ENCODE measurements around the gene TRAPPC2L. TPM values are rescaled to one million over a fixed set of nuclear protein-coding genes. Genes with fewer than 3 reads are reported as not detected.

TRAPPC2L gene
- total and polyA plus RNA-seq, 2 experiments from 2014 or later, result 59.3 to 167 TPM

DNA sequence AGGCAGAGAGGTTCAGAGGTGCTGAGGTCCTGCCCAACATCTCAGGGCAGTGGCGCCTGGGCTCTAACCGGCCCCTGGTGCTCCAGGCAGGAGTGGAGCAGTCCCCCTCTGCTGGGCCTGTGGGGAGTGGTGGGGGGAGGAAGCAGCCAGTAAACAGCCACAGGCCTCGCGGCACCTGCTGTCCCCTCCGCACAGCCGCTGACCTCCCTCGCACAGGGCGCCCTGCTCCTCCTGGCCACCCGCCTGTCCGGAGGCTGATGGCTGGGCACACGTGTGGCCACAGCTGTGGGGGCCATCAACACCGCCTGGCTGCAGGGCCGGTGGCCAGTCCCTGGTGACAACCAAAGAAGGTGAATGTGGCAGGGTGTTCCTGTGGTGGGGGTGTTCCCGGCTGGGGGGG is 46.3 kb downstream of the TRAPPC2L start (continued):
- TF ChIP-seq ZNF114 (CRISPR knock-in tag; IDR thresholded peaks at IDR 0.05) (no peak), EZH2 (IDR thresholded peaks at IDR 0.05; ENCODE audit: low read depth, unreplicated experiment) (no peak)

DNA sequence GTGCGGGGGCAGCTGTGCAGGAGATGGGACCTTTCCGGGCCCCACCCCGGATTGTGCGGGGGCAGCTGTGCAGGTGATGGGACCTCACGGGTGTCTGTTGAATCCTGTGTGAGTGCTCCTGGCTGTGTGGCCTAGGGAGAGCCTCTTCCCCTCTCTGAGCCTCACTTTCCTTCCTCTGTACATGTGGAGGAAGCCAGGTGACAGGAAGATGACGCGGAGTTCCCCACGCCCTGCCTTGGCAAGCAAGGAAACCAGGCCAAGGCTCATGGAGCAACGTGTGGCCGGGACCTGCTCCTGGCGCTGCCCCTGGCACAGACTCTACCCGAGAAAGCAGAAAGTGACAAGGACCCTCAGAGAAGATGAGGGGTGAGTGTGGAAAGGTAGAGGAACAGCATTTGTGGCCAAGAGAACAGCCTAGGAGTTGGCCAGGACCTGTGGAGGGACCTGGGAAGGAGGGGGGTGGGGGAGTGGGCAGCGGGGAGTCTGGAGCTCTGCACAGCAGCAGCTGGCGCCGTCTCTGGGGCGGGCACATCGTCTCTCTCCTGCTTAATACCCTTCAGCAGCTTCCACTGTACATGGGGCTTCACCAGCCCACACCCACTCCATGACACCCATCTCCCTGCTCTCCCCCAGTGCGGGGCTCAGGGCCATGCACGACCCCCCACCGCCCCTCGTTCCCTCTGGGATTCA is 47.9 kb downstream of the TRAPPC2L start:
- H3K4me2 ChIP-seq, result peak overlapping the region; percentile 73
- TF ChIP-seq, protein P1, sequence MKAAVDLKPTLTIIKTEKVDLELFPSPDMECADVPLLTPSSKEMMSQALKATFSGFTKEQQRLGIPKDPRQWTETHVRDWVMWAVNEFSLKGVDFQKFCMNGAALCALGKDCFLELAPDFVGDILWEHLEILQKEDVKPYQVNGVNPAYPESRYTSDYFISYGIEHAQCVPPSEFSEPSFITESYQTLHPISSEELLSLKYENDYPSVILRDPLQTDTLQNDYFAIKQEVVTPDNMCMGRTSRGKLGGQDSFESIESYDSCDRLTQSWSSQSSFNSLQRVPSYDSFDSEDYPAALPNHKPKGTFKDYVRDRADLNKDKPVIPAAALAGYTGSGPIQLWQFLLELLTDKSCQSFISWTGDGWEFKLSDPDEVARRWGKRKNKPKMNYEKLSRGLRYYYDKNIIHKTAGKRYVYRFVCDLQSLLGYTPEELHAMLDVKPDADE (IDR thresholded peaks at IDR 0.05), result no peak
- TF ChIP-seq, protein P2, sequence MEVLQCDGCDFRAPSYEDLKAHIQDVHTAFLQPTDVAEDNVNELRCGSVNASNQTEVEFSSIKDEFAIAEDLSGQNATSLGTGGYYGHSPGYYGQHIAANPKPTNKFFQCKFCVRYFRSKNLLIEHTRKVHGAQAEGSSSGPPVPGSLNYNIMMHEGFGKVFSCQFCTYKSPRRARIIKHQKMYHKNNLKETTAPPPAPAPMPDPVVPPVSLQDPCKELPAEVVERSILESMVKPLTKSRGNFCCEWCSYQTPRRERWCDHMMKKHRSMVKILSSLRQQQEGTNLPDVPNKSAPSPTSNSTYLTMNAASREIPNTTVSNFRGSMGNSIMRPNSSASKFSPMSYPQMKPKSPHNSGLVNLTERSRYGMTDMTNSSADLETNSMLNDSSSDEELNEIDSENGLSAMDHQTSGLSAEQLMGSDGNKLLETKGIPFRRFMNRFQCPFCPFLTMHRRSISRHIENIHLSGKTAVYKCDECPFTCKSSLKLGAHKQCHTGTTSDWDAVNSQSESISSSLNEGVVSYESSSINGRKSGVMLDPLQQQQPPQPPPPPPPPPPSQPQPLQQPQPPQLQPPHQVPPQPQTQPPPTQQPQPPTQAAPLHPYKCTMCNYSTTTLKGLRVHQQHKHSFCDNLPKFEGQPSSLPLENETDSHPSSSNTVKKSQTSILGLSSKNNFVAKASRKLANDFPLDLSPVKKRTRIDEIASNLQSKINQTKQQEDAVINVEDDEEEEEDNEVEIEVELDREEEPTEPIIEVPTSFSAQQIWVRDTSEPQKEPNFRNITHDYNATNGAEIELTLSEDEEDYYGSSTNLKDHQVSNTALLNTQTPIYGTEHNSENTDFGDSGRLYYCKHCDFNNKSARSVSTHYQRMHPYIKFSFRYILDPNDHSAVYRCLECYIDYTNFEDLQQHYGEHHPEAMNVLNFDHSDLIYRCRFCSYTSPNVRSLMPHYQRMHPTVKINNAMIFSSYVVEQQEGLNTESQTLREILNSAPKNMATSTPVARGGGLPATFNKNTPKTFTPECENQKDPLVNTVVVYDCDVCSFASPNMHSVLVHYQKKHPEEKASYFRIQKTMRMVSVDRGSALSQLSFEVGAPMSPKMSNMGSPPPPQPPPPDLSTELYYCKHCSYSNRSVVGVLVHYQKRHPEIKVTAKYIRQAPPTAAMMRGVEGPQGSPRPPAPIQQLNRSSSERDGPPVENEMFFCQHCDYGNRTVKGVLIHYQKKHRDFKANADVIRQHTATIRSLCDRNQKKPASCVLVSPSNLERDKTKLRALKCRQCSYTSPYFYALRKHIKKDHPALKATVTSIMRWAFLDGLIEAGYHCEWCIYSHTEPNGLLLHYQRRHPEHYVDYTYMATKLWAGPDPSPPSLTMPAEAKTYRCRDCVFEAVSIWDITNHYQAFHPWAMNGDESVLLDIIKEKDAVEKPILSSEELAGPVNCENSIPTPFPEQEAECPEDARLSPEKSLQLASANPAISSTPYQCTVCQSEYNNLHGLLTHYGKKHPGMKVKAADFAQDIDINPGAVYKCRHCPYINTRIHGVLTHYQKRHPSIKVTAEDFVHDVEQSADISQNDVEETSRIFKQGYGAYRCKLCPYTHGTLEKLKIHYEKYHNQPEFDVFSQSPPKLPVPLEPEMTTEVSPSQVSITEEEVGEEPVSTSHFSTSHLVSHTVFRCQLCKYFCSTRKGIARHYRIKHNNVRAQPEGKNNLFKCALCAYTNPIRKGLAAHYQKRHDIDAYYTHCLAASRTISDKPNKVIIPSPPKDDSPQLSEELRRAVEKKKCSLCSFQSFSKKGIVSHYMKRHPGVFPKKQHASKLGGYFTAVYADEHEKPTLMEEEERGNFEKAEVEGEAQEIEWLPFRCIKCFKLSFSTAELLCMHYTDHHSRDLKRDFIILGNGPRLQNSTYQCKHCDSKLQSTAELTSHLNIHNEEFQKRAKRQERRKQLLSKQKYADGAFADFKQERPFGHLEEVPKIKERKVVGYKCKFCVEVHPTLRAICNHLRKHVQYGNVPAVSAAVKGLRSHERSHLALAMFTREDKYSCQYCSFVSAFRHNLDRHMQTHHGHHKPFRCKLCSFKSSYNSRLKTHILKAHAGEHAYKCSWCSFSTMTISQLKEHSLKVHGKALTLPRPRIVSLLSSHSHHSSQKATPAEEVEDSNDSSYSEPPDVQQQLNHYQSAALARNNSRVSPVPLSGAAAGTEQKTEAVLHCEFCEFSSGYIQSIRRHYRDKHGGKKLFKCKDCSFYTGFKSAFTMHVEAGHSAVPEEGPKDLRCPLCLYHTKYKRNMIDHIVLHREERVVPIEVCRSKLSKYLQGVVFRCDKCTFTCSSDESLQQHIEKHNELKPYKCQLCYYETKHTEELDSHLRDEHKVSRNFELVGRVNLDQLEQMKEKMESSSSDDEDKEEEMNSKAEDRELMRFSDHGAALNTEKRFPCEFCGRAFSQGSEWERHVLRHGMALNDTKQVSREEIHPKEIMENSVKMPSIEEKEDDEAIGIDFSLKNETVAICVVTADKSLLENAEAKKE (CRISPR knock-in tag; IDR thresholded peaks at IDR 0.05), result no peak
- TF ChIP-seq JUNB (IDR thresholded peaks at IDR 0.05; ENCODE audit: unreplicated experiment) (no peak), STAT1 (IDR thresholded peaks at IDR 0.05; ENCODE audit: unreplicated experiment) (no peak), EZH2 (IDR thresholded peaks at IDR 0.05; ENCODE audit: low read depth, unreplicated experiment) (no peak), ZNF331 (CRISPR knock-in tag; IDR thresholded peaks at IDR 0.05; ENCODE audit: low read depth) (no peak), ZNF114 (CRISPR knock-in tag; IDR thresholded peaks at IDR 0.05) (no peak), POLR2AphosphoS5 (IDR thresholded peaks at IDR 0.05; ENCODE audit: low read depth) (no peak), EZH2phosphoT487 (IDR thresholded peaks at IDR 0.05; ENCODE audit: unreplicated experiment) (no peak), CREB1 (CRISPR knock-in tag; IDR thresholded peaks at IDR 0.05; ENCODE audit: low read depth) (no peak)
- TF ChIP-seq, protein P3, sequence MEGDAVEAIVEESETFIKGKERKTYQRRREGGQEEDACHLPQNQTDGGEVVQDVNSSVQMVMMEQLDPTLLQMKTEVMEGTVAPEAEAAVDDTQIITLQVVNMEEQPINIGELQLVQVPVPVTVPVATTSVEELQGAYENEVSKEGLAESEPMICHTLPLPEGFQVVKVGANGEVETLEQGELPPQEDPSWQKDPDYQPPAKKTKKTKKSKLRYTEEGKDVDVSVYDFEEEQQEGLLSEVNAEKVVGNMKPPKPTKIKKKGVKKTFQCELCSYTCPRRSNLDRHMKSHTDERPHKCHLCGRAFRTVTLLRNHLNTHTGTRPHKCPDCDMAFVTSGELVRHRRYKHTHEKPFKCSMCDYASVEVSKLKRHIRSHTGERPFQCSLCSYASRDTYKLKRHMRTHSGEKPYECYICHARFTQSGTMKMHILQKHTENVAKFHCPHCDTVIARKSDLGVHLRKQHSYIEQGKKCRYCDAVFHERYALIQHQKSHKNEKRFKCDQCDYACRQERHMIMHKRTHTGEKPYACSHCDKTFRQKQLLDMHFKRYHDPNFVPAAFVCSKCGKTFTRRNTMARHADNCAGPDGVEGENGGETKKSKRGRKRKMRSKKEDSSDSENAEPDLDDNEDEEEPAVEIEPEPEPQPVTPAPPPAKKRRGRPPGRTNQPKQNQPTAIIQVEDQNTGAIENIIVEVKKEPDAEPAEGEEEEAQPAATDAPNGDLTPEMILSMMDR (conservative IDR thresholded peaks at IDR 0.05; ENCODE audit: low read depth in 2 of 2), result no peak
- TF ChIP-seq, protein P4, sequence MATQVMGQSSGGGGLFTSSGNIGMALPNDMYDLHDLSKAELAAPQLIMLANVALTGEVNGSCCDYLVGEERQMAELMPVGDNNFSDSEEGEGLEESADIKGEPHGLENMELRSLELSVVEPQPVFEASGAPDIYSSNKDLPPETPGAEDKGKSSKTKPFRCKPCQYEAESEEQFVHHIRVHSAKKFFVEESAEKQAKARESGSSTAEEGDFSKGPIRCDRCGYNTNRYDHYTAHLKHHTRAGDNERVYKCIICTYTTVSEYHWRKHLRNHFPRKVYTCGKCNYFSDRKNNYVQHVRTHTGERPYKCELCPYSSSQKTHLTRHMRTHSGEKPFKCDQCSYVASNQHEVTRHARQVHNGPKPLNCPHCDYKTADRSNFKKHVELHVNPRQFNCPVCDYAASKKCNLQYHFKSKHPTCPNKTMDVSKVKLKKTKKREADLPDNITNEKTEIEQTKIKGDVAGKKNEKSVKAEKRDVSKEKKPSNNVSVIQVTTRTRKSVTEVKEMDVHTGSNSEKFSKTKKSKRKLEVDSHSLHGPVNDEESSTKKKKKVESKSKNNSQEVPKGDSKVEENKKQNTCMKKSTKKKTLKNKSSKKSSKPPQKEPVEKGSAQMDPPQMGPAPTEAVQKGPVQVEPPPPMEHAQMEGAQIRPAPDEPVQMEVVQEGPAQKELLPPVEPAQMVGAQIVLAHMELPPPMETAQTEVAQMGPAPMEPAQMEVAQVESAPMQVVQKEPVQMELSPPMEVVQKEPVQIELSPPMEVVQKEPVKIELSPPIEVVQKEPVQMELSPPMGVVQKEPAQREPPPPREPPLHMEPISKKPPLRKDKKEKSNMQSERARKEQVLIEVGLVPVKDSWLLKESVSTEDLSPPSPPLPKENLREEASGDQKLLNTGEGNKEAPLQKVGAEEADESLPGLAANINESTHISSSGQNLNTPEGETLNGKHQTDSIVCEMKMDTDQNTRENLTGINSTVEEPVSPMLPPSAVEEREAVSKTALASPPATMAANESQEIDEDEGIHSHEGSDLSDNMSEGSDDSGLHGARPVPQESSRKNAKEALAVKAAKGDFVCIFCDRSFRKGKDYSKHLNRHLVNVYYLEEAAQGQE (IDR thresholded peaks at IDR 0.05; ENCODE audit: unreplicated experiment), result no peak

More for the DNA sequence above, 47.9 kb downstream of the TRAPPC2L start:
- no peaks in the 10 kb centered on the region for H3K9me3 Mint-ChIP-seq
- H3K79me2 ChIP-seq (replicated peaks; ENCODE audit: insufficient read depth), result no peaks in the 10 kb centered on the region
- H3K9me2 ChIP-seq (ENCODE audit: insufficient read depth), result no peaks in the 10 kb centered on the region
- H3K27me3 Mint-ChIP-seq (ENCODE audit: insufficient read depth, low read depth, poor library complexity), result peaks cover 5% of the 10 kb centered on the region
- H3F3A ChIP-seq (replicated peaks; ENCODE audit: low read depth), result no peaks in the 10 kb centered on the region
- H3K27ac ChIP-seq (ENCODE audit: low read depth), result no peak overlapping the region
- ATAC-seq (no peak), DNase-seq (ENCODE audit: low spot score) (no peak)
- H3K4me3 ChIP-seq, result peak overlapping the region; percentile 45; the same call in 1 of the 2 replicates
- peak overlapping the region; percentile 41; the same call in 1 of the 3 replicates for H3K4me3 Mint-ChIP-seq
- H3K4me1 Mint-ChIP-seq, result peaks cover 9% of the 10 kb centered on the region; the same call in 2 of the 3 replicates
- H3K27ac Mint-ChIP-seq, result no peak overlapping the region; the same call in 1 of the 2 replicates
- H3K36me3 ChIP-seq (ENCODE audit: insufficient read depth), result no peaks in the 10 kb centered on the region
- H3K36me3 Mint-ChIP-seq (ENCODE audit: low read depth), result no peaks in the 10 kb centered on the region
- no peaks in the 10 kb centered on the region for H4K20me1 ChIP-seq (replicated peaks; ENCODE audit: insufficient read depth)
- no peak overlapping the region for H2AFZ ChIP-seq
- H3K27me3 ChIP-seq (ENCODE audit: insufficient read depth), result no peaks in the 10 kb centered on the region
- no peaks in the 10 kb centered on the region for H3K4me1 ChIP-seq (ENCODE audit: insufficient read depth)
